ENCODE results near the gene MNAT1.

DNA sequence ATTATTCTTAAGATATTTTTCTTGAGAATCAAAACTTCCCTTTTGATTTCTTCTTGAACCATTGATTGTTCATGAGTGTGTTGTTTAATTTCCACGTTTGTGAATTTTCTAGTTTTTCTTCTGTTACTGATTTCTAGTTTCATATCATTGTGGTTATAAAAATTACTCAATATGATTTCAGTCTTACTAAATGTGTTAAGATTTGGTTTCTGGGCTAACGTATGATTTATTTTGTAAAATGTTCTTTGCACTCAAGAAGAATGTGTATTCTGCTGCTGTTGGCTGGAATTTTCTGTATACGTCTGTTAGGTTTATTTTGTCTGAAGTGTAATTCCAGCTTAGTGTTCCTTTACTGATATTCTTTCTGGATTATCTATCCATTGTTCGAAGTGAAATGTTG lies 221.6 kb downstream of the MNAT1 start:
- TF ChIP-seq POLR2A (IDR thresholded peaks at IDR 0.05; ENCODE audit: low read length) (no peak), GATA1 (IDR thresholded peaks at IDR 0.05; ENCODE audit: low read depth, low read length) (no peak)
